KOPT-K1 (cell line): ENCODE measurements around the gene TWNK.

Experiments used
- H3K27ac ChIP-seq: fragments of 200-600 bp; sonication (generic); 2 replicates; pipeline ENCODE4 v1.5.1; 2016; ENCODE audit warnings: antibody characterized with exemption, mild to moderate bottlenecking, low read depth, low read length; ENCODE audit not compliant: poor library complexity, severe bottlenecking
- H3K36me3 ChIP-seq: fragments of 200-600 bp; sonication (generic); 2 replicates; pipeline ENCODE4 v1.5.1; 2017; ENCODE audit warnings: antibody characterized with exemption, mild to moderate bottlenecking, low read length, moderate library complexity; ENCODE audit not compliant: insufficient read depth
- H3K9me3 ChIP-seq: fragments of 200-600 bp; sonication (generic); 2 replicates; pipeline ENCODE4 v1.5.1; 2017; ENCODE audit warnings: antibody characterized with exemption, low read length, mild to moderate bottlenecking; ENCODE audit not compliant: insufficient read depth, poor library complexity, severe bottlenecking

Gene TWNK

DNA sequence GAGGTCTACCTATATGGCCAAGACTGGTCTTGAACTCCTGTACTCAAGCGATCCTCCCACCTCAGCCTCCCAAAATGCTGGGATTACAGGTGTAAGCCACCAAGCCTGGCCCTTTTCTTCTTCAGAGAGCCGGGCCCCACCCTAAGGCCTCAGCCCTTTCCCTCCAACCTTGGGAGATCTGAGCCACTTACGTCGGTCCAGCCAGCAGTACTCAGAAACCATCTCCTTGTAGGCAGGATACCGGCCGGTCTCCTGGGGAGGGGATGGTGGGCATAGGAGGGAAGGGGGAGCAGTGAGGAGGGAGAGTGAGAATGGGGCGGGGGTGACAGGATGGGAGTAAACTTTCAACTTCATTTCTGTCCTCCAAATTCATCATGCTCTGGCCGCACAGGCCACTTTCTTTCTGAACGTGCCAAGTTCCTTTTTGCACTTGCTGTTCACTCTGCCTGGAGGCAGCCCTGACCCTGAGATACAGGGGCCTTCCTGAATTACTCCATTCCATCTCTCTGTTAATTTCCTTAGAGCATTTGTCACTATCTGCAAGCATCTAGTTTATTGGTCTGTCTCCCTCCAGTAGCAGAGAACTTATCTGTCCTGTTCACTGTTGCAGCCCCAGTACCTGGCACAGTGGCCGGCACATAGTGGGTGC, 33.2 kb downstream of the TWNK start:
- no peaks in the 10 kb centered on the region for H3K36me3 ChIP-seq

DNA sequence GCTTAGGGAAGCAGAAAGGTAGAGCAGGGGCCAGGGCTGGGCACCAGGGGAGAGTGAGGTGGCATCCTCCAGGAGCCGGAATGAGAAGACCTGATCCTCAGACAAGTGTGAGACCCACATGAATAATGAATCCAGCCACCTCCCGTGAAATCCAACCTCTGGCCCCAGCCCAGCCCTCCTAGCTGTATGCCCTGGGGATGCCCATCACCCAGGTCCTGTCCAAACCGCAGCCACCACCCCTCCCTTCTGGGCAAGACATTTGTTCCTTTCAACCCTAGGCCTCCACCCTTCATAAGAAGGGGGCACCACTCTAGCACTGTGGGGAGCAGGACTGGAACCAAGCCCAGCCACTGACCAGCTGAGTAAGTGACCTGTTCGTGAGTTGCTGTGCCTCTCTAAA, 33.9 kb downstream of the TWNK start:
- Histone ChIP-seq H3K9me3 (no peaks in the 10 kb centered on the region), H3K27ac (no peak overlapping the region), H3K36me3 (no peaks in the 10 kb centered on the region)

More for the DNA sequence above, 33.2 kb downstream of the TWNK start:
- Histone ChIP-seq H3K27ac (no peak overlapping the region), H3K9me3 (no peaks in the 10 kb centered on the region)

DNA sequence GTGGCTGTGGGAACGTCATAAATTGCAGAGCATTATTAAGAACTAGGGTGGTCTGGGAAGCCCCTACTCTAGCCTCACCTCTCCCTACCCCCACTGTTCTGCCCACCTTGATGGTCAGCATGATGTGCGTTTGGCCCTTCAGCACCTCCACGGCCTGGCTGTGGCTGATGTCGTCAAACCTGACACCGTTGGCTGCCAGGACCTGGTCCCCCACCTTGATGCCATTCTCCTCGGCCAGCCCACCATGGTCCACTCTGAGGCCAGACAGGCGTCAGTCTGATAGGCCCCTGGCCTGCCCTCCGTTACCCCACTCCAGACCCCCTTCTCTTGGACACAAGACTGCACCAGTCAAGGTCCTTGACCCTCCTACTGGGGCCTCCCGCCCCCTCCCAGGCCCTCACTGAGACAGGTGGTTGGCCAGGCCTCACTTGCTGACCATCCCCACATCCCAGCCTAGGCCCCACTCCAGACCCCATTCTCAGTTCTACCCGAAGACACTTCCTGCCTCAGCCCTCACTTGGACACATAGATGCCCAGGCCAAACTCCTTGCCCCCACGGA, 34.4 kb downstream of the TWNK start:
- H3K27ac ChIP-seq, result no peak overlapping the region
- H3K36me3 ChIP-seq, result no peaks in the 10 kb centered on the region
- no peaks in the 10 kb centered on the region for H3K9me3 ChIP-seq

DNA sequence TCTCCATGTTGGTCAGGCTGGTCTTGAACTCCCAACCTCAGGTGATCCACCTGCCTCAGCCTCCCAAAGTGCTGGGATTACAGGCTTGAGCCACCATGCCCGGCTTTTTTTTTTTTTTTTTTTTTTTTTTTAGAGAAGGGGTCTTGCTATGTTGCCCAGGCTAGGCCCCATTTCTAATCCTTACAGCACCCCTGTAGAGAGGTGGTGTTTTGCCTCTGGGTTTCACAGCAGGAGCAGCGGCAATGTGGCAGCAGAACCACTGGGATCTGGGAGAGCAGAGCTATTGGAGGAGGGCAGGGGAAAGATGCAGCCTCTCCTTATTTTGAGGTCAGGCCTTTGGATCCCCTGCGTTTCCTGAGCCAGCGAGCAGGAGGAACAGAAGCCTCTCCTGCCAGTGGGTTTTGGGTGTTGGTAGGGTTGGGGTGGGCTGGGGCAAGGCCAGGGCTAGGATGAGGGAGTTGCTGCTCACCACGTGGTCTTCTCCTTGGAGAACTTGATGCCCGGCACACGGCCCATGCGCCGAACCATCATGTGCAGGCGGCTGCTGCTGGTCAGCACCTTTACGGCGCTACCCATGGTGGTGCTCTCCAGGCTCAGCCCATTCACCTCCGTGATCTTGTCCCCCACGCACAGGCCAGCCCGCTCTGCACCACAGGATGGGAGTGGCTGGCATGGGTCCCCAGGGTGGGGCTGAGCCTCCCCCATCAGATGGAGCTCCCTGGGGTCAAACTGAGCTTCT, 35.8 kb downstream of the TWNK start:
- no peaks in the 10 kb centered on the region for H3K36me3 ChIP-seq
- no peaks in the 10 kb centered on the region for H3K9me3 ChIP-seq
- no peak overlapping the region for H3K27ac ChIP-seq

DNA sequence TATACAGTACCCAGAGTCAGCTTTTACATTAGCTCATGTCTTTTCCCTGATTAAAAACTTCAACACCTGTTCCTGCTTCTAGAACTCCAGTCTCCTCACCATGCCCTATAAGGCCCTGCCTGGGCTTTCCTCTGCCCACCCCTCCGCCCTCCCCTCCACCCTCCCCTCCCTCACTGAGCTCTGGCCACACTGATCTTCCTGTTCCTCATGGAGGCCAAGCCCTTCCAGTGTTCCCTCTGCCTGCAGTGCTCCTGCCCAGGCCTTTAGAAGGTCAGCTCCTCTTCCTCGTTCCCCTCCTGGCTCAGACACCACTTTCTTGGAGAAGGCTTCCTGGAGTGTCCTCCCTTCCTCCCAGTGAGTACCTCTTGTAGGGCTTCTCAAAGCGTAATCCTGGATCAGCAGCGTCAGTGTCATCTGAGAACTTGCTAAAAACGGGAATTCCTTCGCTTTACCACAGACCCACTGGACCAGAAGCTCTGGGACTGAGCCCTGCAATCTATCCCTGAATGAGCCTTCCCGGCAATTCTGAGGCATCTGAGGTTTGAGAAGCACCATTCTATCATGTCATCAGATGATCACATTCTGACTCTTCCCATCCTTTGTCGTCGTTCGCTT, 39.9 kb downstream of the TWNK start:
- Histone ChIP-seq H3K36me3 (no peaks in the 10 kb centered on the region), H3K9me3 (no peaks in the 10 kb centered on the region), H3K27ac (no peak overlapping the region)

DNA sequence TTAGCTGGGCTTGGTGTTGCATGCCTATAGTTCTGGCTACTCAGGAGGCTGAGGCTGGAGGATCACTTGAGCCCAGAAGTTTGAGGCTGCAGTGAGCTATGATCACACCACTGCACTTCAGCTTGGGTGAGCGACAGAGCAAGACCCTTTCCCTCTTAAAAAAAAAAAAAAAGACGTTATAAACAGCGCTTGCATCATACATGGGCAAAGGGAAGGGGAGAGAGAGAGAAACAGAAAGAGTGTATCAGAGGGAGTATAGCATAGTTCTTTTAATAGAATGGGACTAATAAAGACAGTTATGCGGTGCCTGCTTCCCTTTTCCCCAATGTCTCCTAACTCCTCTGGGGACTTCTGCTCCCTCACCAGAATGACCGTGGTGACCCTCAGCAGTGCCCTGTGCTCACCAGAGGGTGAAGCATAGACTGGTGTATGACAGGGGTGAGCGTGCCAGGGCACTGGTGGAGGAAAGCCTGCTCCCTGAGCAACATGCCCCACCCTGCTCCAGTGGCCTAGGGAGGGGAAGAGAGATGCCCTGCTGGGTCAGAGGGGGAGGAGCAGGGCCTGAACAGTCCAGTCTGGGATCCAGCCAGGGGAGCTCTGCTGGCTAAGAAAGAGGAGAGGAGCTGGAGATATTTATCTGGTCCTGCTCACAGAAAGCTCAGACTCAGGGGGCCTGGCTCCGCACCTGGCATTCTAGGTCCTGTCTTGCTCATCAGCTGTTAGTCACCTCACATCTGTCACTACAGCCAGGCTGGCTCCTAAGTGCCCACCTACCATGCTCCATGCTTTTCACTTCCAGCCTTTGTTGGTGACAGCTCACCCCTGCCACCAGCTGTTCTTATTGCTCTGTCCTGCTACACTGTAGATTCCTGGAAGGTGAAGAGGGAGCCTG, 41.3 kb downstream of the TWNK start:
- H3K9me3 ChIP-seq, result no peaks in the 10 kb centered on the region
- H3K36me3 ChIP-seq, result no peaks in the 10 kb centered on the region
- H3K27ac ChIP-seq, result no peak overlapping the region

DNA sequence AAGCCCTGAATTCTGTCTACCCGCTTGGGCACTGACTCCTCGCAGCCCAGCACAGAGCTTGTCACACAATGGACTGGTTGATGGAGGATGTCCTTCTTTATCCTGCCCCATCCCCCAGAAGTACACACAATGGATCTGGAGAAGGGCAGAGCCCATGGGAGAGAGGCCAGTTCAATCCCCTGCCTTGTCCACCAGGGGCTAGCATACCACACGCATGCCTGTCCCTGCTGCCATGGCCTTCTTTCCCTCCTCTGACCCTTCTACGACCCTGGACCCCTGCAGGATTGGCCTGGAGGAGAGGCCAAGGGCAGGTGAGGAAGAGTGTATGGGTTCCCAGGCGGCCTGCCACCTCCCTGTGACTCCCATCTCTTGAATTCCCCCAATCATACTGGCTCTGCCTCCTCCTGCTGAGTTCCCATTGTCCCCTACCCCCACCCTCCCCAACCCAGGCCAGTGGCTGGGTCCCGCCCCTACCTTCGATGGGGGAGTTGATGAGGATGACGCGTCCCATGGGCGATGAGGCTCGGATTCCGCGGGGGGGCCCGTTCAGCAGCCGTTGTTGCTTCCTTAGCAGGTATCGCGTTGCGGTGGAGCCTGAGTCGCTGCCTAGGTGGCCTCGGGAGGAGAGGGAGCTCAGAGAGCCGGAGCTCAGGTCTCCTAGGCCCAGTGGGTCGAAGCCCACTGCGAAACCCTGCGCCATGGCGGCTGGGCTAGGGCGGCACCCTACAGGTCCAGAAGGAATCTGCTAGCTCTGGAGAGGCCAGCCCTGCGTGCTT, 42.4 kb downstream of the TWNK start:
- H3K27ac ChIP-seq, result no peak overlapping the region
- no peaks in the 10 kb centered on the region for H3K9me3 ChIP-seq
- H3K36me3 ChIP-seq, result no peaks in the 10 kb centered on the region

DNA sequence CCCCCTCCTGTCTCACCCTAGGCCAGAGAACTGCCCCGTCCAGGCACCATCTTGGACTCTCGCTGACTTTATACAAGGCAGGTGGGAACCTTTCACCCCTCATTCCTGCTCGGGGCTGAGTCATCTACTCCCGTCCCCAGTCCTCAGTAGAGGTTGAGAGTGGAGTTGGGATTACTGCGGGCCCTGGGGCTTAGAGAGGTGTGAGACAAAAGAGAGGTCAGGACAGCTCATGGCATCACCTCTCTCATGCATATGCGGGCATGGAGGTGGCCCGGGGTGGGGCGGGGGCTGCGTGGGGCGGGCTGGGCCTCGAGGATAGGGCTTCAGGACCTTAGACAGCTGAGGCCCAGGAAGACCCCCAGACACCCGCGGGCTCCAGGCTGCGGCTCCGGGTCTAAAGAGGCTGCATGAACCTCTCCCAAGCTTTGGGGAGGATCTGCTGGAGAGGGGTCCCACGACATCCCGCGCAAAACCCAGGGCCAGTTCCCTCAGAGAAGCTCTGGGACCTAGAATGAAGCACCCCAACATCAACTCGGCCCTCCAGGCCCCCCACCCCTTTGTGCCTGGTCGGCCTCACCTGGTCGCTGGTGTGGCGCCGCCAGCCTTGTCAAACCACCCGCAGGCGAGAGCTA, 43.3 kb downstream of the TWNK start:
- Histone ChIP-seq H3K27ac (no peak overlapping the region), H3K9me3 (no peaks in the 10 kb centered on the region), H3K36me3 (no peaks in the 10 kb centered on the region)

DNA sequence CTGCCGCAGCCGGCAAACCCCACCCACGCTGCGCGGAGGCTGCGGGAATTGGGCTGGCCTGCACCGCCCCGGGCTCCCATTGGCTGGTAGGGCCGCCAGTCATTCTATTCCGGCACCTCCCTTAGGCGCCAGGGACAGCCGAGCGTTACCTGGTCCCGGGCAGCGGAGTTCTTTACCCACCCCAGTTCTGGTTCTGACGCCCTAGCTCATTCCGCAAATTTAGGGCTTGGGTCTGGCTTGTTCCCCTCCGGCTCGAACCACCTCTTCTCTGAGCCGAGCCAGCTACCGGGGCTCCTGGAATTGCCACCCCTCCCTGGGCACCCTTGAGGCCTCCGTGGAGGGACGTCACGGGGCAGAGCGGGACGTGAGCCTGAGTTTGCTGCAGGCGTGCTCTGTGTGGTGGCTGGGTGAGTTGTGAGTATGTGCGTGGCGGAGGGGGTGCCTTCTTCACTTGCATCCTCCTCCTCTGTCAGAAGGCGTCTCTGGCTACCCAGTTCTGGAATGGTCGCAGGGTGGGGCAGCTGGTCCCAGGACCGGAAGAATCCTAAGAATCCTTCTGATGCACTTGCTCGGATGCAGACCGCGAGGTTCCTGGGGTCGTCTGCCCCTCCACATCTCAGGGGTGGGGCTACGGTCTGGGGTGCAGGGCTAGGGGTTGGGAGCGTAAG, 43.9 kb downstream of the TWNK start, which contains the start of the genes PDZD7 and SFXN3:
Gene PDZD7 (minus strand): TSS at position 2 of the 668 bp plus-strand sequence. CDS start 910 bp downstream, outside the sequence.
Gene SFXN3 (plus strand): TSS at position 107 of the 668 bp plus-strand sequence. CDS start 3,461 bp downstream, outside the sequence.
- H3K36me3 ChIP-seq, result no peaks in the 10 kb centered on the region
- H3K9me3 ChIP-seq, result no peaks in the 10 kb centered on the region
- no peak within 1 kb of the TSS for H3K27ac ChIP-seq

DNA sequence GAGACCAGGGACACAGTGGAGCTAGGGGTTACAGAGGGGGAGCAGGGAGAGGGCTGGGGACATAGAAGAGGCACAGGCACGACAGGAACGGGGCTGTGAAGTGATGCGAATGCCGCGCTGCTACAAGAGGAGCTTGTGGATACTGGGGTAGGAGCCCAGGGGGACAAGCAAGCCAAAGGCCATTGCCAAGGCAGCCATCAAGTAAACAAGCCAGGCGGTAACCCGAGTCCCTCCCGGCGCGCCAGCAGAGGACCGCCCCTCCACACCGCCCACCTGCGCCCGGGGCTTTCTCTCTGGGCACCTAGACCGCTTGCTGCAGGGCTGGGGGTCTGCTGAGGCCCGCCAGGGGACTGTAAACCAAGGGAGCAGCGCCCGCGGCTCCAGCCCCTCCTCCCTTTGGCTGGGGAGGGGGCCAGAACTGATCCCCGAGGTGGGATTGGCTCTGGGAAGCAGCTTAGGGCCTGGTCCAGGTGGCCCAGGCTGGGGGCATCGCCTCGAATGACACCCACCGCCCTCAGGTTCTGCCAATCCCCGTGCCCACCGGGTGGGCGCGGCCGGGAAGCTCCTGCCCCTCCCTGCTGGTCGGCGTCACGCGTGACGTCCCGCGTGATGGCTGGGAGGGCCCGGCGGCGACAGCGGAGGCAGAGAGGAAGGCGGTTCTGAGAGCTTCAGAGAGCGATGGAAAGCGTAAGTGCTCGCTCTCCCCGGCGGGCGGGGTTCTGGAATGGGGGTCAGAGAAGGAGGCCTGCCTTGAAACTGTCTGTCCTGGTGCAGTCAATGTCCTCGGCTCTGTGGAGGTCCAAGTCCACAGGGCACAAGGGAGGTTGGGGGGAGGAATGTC, 44.7 kb downstream of the TWNK start:
- no peak overlapping the region for H3K27ac ChIP-seq
- H3K9me3 ChIP-seq, result no peaks in the 10 kb centered on the region
- H3K36me3 ChIP-seq, result no peaks in the 10 kb centered on the region

DNA sequence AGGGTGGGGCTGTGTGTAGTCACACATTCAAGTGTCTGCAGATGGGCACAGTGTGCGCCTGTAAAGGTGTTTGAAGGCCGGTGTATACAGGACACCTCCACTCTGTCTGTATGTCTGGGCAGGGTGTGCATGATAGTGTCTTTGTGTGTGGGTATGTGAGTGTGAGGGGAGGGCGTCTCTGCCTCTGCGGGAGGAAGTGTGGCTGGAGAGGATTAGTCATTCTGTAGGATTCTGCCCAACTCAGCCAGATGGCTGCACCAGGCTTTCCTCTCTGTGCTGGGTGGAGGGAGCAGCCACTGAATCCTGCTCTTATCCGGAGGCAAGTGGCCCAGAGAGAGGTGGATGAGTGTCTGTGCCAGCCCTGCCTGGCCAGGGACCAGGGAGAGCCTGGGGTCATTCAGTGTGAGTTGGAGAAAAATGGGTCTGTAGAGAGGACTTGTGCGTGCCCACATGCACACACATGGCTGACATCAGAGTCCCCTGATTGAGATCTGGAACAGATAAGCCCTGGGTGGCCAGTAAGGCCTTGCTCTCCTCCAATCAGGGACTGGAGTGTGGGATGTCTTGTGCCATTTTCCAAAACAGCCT, 45.4 kb downstream of the TWNK start:
- H3K9me3 ChIP-seq, result no peaks in the 10 kb centered on the region
- H3K27ac ChIP-seq, result no peak overlapping the region
- H3K36me3 ChIP-seq, result no peaks in the 10 kb centered on the region

DNA sequence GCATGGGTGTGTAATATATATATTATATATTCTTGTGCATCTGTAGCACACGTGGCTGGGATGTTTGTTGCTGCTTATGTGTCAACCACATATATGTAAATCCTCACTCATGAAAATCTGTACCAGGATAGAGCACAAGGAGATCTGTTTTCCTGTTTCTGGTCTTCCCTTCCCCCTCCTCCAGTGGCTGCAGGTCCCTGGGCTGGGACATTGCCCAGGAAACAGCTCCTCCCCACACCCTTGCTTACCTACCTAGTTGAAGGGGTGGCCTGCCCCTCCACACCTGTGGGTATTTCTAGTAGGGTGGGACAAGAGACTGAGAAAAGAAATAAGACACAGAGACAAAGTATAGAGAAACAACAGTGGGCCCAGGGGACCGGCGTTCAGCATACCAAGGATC, 45.9 kb downstream of the TWNK start:
- no peaks in the 10 kb centered on the region for H3K9me3 ChIP-seq
- H3K36me3 ChIP-seq, result no peaks in the 10 kb centered on the region
- no peak overlapping the region for H3K27ac ChIP-seq
